ENCODE data around the gene SGK2.

DNA sequence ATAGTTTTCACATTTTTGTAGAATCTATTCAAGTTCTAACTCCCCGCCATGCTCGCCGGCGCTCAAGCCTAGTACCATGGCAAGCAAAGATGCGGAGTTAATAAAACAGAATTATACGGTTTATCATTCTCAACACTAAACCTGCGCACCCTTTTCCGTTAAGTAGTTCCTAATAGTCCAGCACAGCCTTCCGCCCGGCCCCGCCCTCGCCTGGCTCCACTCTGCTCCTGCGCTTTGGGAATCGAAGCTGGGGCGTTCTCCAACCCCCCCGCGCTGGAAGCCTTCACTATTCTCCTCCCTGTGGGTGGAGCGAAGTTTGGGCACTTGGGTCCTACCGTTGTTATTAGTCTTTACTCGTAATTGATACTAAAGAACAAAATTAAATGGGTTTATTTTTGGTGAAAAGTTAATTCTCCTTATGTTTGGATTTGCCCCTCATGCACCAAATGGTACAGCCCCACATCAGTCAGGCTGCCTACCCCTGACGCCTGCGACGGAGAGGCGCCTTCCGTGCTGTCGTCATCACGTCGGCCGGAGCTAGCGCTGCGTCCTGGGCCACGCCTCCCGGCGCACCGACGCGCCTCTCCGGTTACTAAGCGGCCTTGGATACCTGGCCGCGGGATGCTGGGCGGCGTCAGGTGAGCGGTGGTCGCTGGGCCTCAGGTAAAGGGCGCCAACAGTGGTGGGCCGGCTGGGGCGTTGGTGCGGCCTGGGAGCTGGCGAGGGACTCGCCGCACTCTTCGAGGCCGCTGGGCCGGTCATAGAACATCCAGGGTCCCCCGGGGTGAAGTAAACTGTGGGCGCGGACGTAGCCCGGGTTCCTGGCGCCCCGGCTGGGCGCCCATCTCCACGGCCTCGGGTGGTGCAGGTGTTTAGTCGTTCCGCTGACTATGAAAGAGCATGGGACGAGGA lies 31.8 kb downstream of the SGK2 start, which contains the start of gene IFT52:
- peak in 1 of 2 experiments; percentile 47; a peak in 1 of 4 replicates for TF ChIP-seq EP300 (IDR thresholded peaks at IDR 0.05; ENCODE audit: borderline replicate concordance in 1 of 2, low read depth in 1 of 2, low read length in 1 of 2)
- TF ChIP-seq TEAD4 (IDR thresholded peaks at IDR 0.05; ENCODE audit: borderline replicate concordance, insufficient read depth): no peak
